SU-DHL-6 (cell line): Measurements from ENCODE around the gene TSKU.

Experiments
- H2AFZ ChIP-seq: fragments of 200-600 bp; sonication (generic); 2 replicates; pipeline ENCODE4 v1.6.1; 2014; ENCODE audit warnings: low read depth, mild to moderate bottlenecking, moderate library complexity, mixed read lengths, antibody characterized with exemption, low read length; ENCODE audit not compliant: severe bottlenecking
- H3F3A ChIP-seq: fragments of 200-600 bp; shearing (Covaris generic); 2 replicates; pipeline ENCODE4 v1.6.0; 2016; ENCODE audit warnings: antibody characterized with exemption, mild to moderate bottlenecking; ENCODE audit not compliant: insufficient read depth
- H3K27ac ChIP-seq: fragments of 200-600 bp; sonication (generic); 2 replicates; pipeline ENCODE4 v1.5.1; 2016; ENCODE audit warnings: low read depth, mild to moderate bottlenecking, low read length, moderate library complexity, mixed read lengths
- H3K27me3 ChIP-seq: fragments of 200-600 bp; sonication (generic), shearing (Covaris generic); 2 replicates; pipeline ENCODE4 v1.6.0; 2014; ENCODE audit warnings: mild to moderate bottlenecking, low read length
- H3K36me3 ChIP-seq: fragments of 200-600 bp; sonication (generic); 2 replicates; pipeline ENCODE4 v1.6.1; 2014; ENCODE audit warnings: mild to moderate bottlenecking, low read length, mixed read lengths
- H3K4me2 ChIP-seq: fragments of 300-600, 200-600 bp; shearing (Covaris generic), sonication (generic); 2 replicates; pipeline ENCODE4 v1.6.0; 2014; ENCODE audit warnings: low read length, low read depth, mild to moderate bottlenecking; ENCODE audit not compliant: poor library complexity, severe bottlenecking
- H3K4me3 ChIP-seq: fragments of 200-600 bp; sonication (generic); 2 replicates; pipeline ENCODE4 v1.5.1; 2014; ENCODE audit warnings: antibody characterized with exemption, low read length, mild to moderate bottlenecking, mixed read lengths; ENCODE audit not compliant: insufficient read depth, poor library complexity, severe bottlenecking
- H3K79me2 ChIP-seq: fragments of 200-600 bp; sonication (generic); 2 replicates; pipeline ENCODE4 v1.6.1; 2014; ENCODE audit warnings: mild to moderate bottlenecking, low read length, moderate library complexity; ENCODE audit not compliant: insufficient read depth
- H3K9ac ChIP-seq: fragments of 200-600 bp; sonication (generic); 2 replicates; pipeline ENCODE4 v1.7.0; 2014; ENCODE audit warnings: mild to moderate bottlenecking, low read length
- H3K9me2 ChIP-seq: fragments of 200-600 bp; sonication (generic); replicated peaks from 2 replicates; pipeline ENCODE4 v1.6.1; 2014; ENCODE audit warnings: low read length; ENCODE audit not compliant: insufficient read depth
- H3K9me3 ChIP-seq: fragments of 200-600 bp; sonication (generic); 2 replicates; pipeline ENCODE4 v1.6.1; 2014; ENCODE audit warnings: low read length, mixed read lengths; ENCODE audit not compliant: insufficient read depth
- H4K20me1 ChIP-seq: fragments of 200-600 bp; sonication (generic); 2 replicates; pipeline ENCODE4 v1.6.1; 2014; ENCODE audit warnings: low read depth, mild to moderate bottlenecking, antibody characterized with exemption, low read length, moderate library complexity, mixed read lengths
- CTCF ChIP-seq: fragments of 200-600 bp; sonication (generic); IDR thresholded peaks from one replicate; pipeline ENCODE4 v1.5.1; 2017; ENCODE audit warnings: antibody characterized with exemption, mild to moderate bottlenecking, low read length, moderate library complexity; ENCODE audit not compliant: insufficient read depth, poor library complexity, severe bottlenecking
- EZH2phosphoT487 ChIP-seq: fragments of 200-600 bp; sonication (generic), shearing (Covaris generic); conservative IDR thresholded peaks from 2 replicates; pipeline ENCODE4 v1.6.1; 2018; ENCODE audit warnings: mild to moderate bottlenecking, antibody characterized with exemption, low read length, moderate library complexity, mixed read lengths

TSKU gene

GRCh38 chr11:76803811-76804600 is 20.9 kb downstream of the TSKU start:
- no peaks in the 10 kb centered on the region for H3K9me2 ChIP-seq
- H2AFZ ChIP-seq: no peak overlapping the region
- TF ChIP-seq EZH2phosphoT487 (no peak), CTCF (no peak)
- no peak overlapping the region for H3K4me2 ChIP-seq
- no peaks in the 10 kb centered on the region for H3K36me3 ChIP-seq
- H3K9ac ChIP-seq: no peak overlapping the region
- no peaks in the 10 kb centered on the region for H3F3A ChIP-seq
- no peaks in the 10 kb centered on the region for H3K9me3 ChIP-seq
- no peaks in the 10 kb centered on the region for H3K79me2 ChIP-seq
- H3K27ac ChIP-seq: no peak overlapping the region
- no peaks in the 10 kb centered on the region for H3K27me3 ChIP-seq
- no peak overlapping the region for H3K4me3 ChIP-seq
- H4K20me1 ChIP-seq: no peaks in the 10 kb centered on the region

- H3K27ac ChIP-seq: no peak overlapping the region
- H2AFZ ChIP-seq: no peak overlapping the region
- H3F3A ChIP-seq: no peaks in the 10 kb centered on the region
- TF ChIP-seq EZH2phosphoT487 (no peak), CTCF (no peak)
- no peaks in the 10 kb centered on the region for H3K9me2 ChIP-seq
- no peaks in the 10 kb centered on the region for H3K36me3 ChIP-seq
- no peak overlapping the region for H3K4me3 ChIP-seq
- no peak overlapping the region for H3K4me2 ChIP-seq
- no peaks in the 10 kb centered on the region for H3K27me3 ChIP-seq
- H3K9me3 ChIP-seq: no peaks in the 10 kb centered on the region
- H4K20me1 ChIP-seq: no peaks in the 10 kb centered on the region
- no peaks in the 10 kb centered on the region for H3K79me2 ChIP-seq
- H3K9ac ChIP-seq: no peak overlapping the region
These were observed 22.2 kb downstream of the TSKU start for GRCh38 chr11:76805206-76805913.

DNA sequence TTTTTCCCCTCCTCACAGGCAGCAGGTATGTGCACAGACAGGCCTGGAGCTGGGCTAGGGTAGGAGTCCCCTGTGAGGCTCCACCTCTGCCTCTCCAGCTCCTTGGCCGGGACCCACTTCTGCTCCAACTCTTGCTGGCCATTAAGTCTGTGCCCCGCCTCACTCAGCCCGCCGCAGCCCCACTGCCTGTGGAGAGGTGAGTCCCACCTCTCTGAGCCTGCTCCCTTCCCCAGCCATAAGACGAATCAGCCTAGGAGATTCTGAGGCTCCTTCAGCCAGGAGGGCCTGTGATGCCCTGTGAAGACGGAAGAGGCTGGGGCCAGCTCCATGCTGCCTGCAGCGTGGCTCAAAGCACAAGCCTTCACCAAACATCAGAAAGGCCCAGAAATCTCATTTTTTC is 23.0 kb downstream of the TSKU start:
- Histone ChIP-seq H3K79me2 (no peaks in the 10 kb centered on the region), H3K9me3 (no peaks in the 10 kb centered on the region), H3K27me3 (no peaks in the 10 kb centered on the region), H3F3A (no peaks in the 10 kb centered on the region), H4K20me1 (no peaks in the 10 kb centered on the region), H3K4me3 (no peak overlapping the region), H3K36me3 (no peaks in the 10 kb centered on the region), H3K9me2 (no peaks in the 10 kb centered on the region), H2AFZ (no peak overlapping the region), H3K4me2 (no peak overlapping the region), H3K9ac (no peak overlapping the region), H3K27ac (no peak overlapping the region)
- TF ChIP-seq EZH2phosphoT487: no peak
- no peak for TF ChIP-seq CTCF
